ENCODE measurements around the gene C12orf56.
"Not testable (repeated sequence)": the region's sequence is repeated elsewhere in the genome, so short reads cannot be mapped to it uniquely, and the experiment has no call there.

Gene C12orf56

GRCh38 chr12:64320611-64321010, 69.9 kb downstream of the C12orf56 start:
- Histone ChIP-seq H3K9me3 (ENCODE audit: control insufficient read depth in 5 of 5, low read length in 5 of 5) (no peaks in the 10 kb centered on the region), H3K4me3 (ENCODE audit: low read depth in 1 of 5, low read length in 5 of 5) (no peak overlapping the region), H3K4me1 (ENCODE audit: control insufficient read depth in 5 of 5, insufficient read depth in 5 of 5, low read length in 5 of 5) (peaks cover 0 to 8% (median 7%) of the 10 kb centered on the region in 5 donors), H3K27ac (ENCODE audit: low read depth, low read length) (no peak overlapping the region), H3K9ac (ENCODE audit: low read length in 5 of 5) (no peak overlapping the region), H3K27me3 (ENCODE audit: control insufficient read depth in 5 of 5, insufficient read depth in 4 of 5, low read length in 5 of 5) (no peaks in the 10 kb centered on the region), H3K36me3 (ENCODE audit: control insufficient read depth in 5 of 5, insufficient read depth in 5 of 5, low read length in 5 of 5) (no peaks in the 10 kb centered on the region)

GRCh38 chr12:64319540-64320225, 70.9 kb downstream of the C12orf56 start:
- not testable (repeated sequence) for H3K4me3 ChIP-seq (ENCODE audit: low read depth in 1 of 5, low read length in 5 of 5); H3K9ac ChIP-seq (ENCODE audit: low read length in 5 of 5); H3K9me3 ChIP-seq (ENCODE audit: control insufficient read depth in 5 of 5, low read length in 5 of 5); H3K27me3 ChIP-seq (ENCODE audit: control insufficient read depth in 5 of 5, insufficient read depth in 4 of 5, low read length in 5 of 5); H3K27ac ChIP-seq (ENCODE audit: low read depth, low read length); H3K4me1 ChIP-seq (ENCODE audit: control insufficient read depth in 5 of 5, insufficient read depth in 5 of 5, low read length in 5 of 5); H3K36me3 ChIP-seq (ENCODE audit: control insufficient read depth in 5 of 5, insufficient read depth in 5 of 5, low read length in 5 of 5)

GRCh38 chr12:64318605-64319004, 72.0 kb downstream of the C12orf56 start:
- Histone ChIP-seq H3K9me3 (ENCODE audit: control insufficient read depth in 5 of 5, low read length in 5 of 5) (no peaks in the 10 kb centered on the region), H3K9ac (ENCODE audit: low read length in 5 of 5) (no peak overlapping the region), H3K4me1 (ENCODE audit: control insufficient read depth in 5 of 5, insufficient read depth in 5 of 5, low read length in 5 of 5) (peaks cover 0 to 8% (median 7%) of the 10 kb centered on the region in 5 donors), H3K27me3 (ENCODE audit: control insufficient read depth in 5 of 5, insufficient read depth in 4 of 5, low read length in 5 of 5) (no peaks in the 10 kb centered on the region), H3K36me3 (ENCODE audit: control insufficient read depth in 5 of 5, insufficient read depth in 5 of 5, low read length in 5 of 5) (no peaks in the 10 kb centered on the region), H3K27ac (ENCODE audit: low read depth, low read length) (no peak overlapping the region), H3K4me3 (ENCODE audit: low read depth in 1 of 5, low read length in 5 of 5) (no peak overlapping the region)

GRCh38 chr12:64311877-64312276, 78.7 kb downstream of the C12orf56 start:
- Histone ChIP-seq H3K4me3 (ENCODE audit: low read depth in 1 of 5, low read length in 5 of 5) (no peak overlapping the region), H3K4me1 (ENCODE audit: control insufficient read depth in 5 of 5, insufficient read depth in 5 of 5, low read length in 5 of 5) (no peaks in the 10 kb centered on the region), H3K27me3 (ENCODE audit: control insufficient read depth in 5 of 5, insufficient read depth in 4 of 5, low read length in 5 of 5) (no peaks in the 10 kb centered on the region), H3K9me3 (ENCODE audit: control insufficient read depth in 5 of 5, low read length in 5 of 5) (no peaks in the 10 kb centered on the region), H3K27ac (ENCODE audit: low read depth, low read length) (no peak overlapping the region), H3K36me3 (ENCODE audit: control insufficient read depth in 5 of 5, insufficient read depth in 5 of 5, low read length in 5 of 5) (no peaks in the 10 kb centered on the region), H3K9ac (ENCODE audit: low read length in 5 of 5) (no peak overlapping the region)

- no peak overlapping the region for H3K27ac ChIP-seq (ENCODE audit: low read depth, low read length)
- H3K36me3 ChIP-seq (ENCODE audit: control insufficient read depth in 5 of 5, insufficient read depth in 5 of 5, low read length in 5 of 5), result no peaks in the 10 kb centered on the region
- no peak overlapping the region for H3K9ac ChIP-seq (ENCODE audit: low read length in 5 of 5)
- peaks cover 0 to 3% (median 0%) of the 10 kb centered on the region in 5 donors for H3K27me3 ChIP-seq (ENCODE audit: control insufficient read depth in 5 of 5, insufficient read depth in 4 of 5, low read length in 5 of 5)
- no peaks in the 10 kb centered on the region for H3K9me3 ChIP-seq (ENCODE audit: control insufficient read depth in 5 of 5, low read length in 5 of 5)
- no peaks in the 10 kb centered on the region for H3K4me1 ChIP-seq (ENCODE audit: control insufficient read depth in 5 of 5, insufficient read depth in 5 of 5, low read length in 5 of 5)
- H3K4me3 ChIP-seq (ENCODE audit: low read depth in 1 of 5, low read length in 5 of 5), result no peak overlapping the region
These were observed 86.0 kb downstream of the C12orf56 start for GRCh38 chr12:64304571-64304970.

GRCh38 chr12:64299628-64300027, 90.9 kb downstream of the C12orf56 start:
- peaks cover 0 to 3% (median 0%) of the 10 kb centered on the region in 5 donors for H3K27me3 ChIP-seq (ENCODE audit: control insufficient read depth in 5 of 5, insufficient read depth in 4 of 5, low read length in 5 of 5)
- H3K36me3 ChIP-seq (ENCODE audit: control insufficient read depth in 5 of 5, insufficient read depth in 5 of 5, low read length in 5 of 5), result no peaks in the 10 kb centered on the region
- no peak overlapping the region for H3K9ac ChIP-seq (ENCODE audit: low read length in 5 of 5)
- no peaks in the 10 kb centered on the region for H3K4me1 ChIP-seq (ENCODE audit: control insufficient read depth in 5 of 5, insufficient read depth in 5 of 5, low read length in 5 of 5)
- H3K9me3 ChIP-seq (ENCODE audit: control insufficient read depth in 5 of 5, low read length in 5 of 5), result peaks cover 0 to 2% (median 0%) of the 10 kb centered on the region in 5 donors
- no peak overlapping the region for H3K4me3 ChIP-seq (ENCODE audit: low read depth in 1 of 5, low read length in 5 of 5)
- H3K27ac ChIP-seq (ENCODE audit: low read depth, low read length), result no peak overlapping the region

- Histone ChIP-seq H3K36me3 (ENCODE audit: control insufficient read depth in 5 of 5, insufficient read depth in 5 of 5, low read length in 5 of 5) (no peaks in the 10 kb centered on the region), H3K4me3 (ENCODE audit: low read depth in 1 of 5, low read length in 5 of 5) (no peak overlapping the region), H3K4me1 (ENCODE audit: control insufficient read depth in 5 of 5, insufficient read depth in 5 of 5, low read length in 5 of 5) (no peaks in the 10 kb centered on the region), H3K9ac (ENCODE audit: low read length in 5 of 5) (no peak overlapping the region), H3K27ac (ENCODE audit: low read depth, low read length) (no peak overlapping the region), H3K9me3 (ENCODE audit: control insufficient read depth in 5 of 5, low read length in 5 of 5) (peaks cover 0 to 2% (median 0%) of the 10 kb centered on the region in 5 donors), H3K27me3 (ENCODE audit: control insufficient read depth in 5 of 5, insufficient read depth in 4 of 5, low read length in 5 of 5) (no peaks in the 10 kb centered on the region)
These were observed 94.3 kb downstream of the C12orf56 start for GRCh38 chr12:64296301-64296700.

- Histone ChIP-seq H3K9me3 (ENCODE audit: control insufficient read depth in 5 of 5, low read length in 5 of 5) (peaks cover 0 to 2% (median 0%) of the 10 kb centered on the region in 5 donors), H3K36me3 (ENCODE audit: control insufficient read depth in 5 of 5, insufficient read depth in 5 of 5, low read length in 5 of 5) (no peaks in the 10 kb centered on the region), H3K4me1 (ENCODE audit: control insufficient read depth in 5 of 5, insufficient read depth in 5 of 5, low read length in 5 of 5) (no peaks in the 10 kb centered on the region), H3K27ac (ENCODE audit: low read depth, low read length) (no peak overlapping the region), H3K9ac (ENCODE audit: low read length in 5 of 5) (no peak overlapping the region), H3K27me3 (ENCODE audit: control insufficient read depth in 5 of 5, insufficient read depth in 4 of 5, low read length in 5 of 5) (no peaks in the 10 kb centered on the region), H3K4me3 (ENCODE audit: low read depth in 1 of 5, low read length in 5 of 5) (no peak overlapping the region)
These were observed 96.7 kb downstream of the C12orf56 start for GRCh38 chr12:64293654-64294364.

GRCh38 chr12:64293174-64293573, 97.4 kb downstream of the C12orf56 start:
- not testable (repeated sequence) for H3K9ac ChIP-seq (ENCODE audit: low read length in 5 of 5); H3K4me1 ChIP-seq (ENCODE audit: control insufficient read depth in 5 of 5, insufficient read depth in 5 of 5, low read length in 5 of 5); H3K9me3 ChIP-seq (ENCODE audit: control insufficient read depth in 5 of 5, low read length in 5 of 5); H3K36me3 ChIP-seq (ENCODE audit: control insufficient read depth in 5 of 5, insufficient read depth in 5 of 5, low read length in 5 of 5); H3K27ac ChIP-seq (ENCODE audit: low read depth, low read length); H3K4me3 ChIP-seq (ENCODE audit: low read depth in 1 of 5, low read length in 5 of 5); H3K27me3 ChIP-seq (ENCODE audit: control insufficient read depth in 5 of 5, insufficient read depth in 4 of 5, low read length in 5 of 5)

GRCh38 chr12:64286521-64286920, 104.0 kb downstream of the C12orf56 start:
- Histone ChIP-seq H3K36me3 (ENCODE audit: control insufficient read depth in 5 of 5, insufficient read depth in 5 of 5, low read length in 5 of 5) (no peaks in the 10 kb centered on the region), H3K27me3 (ENCODE audit: control insufficient read depth in 5 of 5, insufficient read depth in 4 of 5, low read length in 5 of 5) (no peaks in the 10 kb centered on the region), H3K4me3 (ENCODE audit: low read depth in 1 of 5, low read length in 5 of 5) (no peak overlapping the region), H3K9me3 (ENCODE audit: control insufficient read depth in 5 of 5, low read length in 5 of 5) (no peaks in the 10 kb centered on the region), H3K9ac (ENCODE audit: low read length in 5 of 5) (no peak overlapping the region), H3K27ac (ENCODE audit: low read depth, low read length) (no peak overlapping the region), H3K4me1 (ENCODE audit: control insufficient read depth in 5 of 5, insufficient read depth in 5 of 5, low read length in 5 of 5) (no peaks in the 10 kb centered on the region)

All from subcutaneous abdominal adipose tissue (tissue), 5 donors.